Nephron progenitor cell (in vitro differentiated cells): ENCODE results near the gene BCO2.
"Not testable (repeated sequence)": the region's sequence is repeated elsewhere in the genome, so short reads cannot be mapped to it uniquely, and the experiment has no call there.

Experiments used
- DNase-seq: peaks from one replicate; pipeline ENCODE4 v3.0.0; 2021
- H3K27ac Mint-ChIP-seq: 2 replicates; pipeline ENCODE4 v1.8.0; 2021; ENCODE audit warnings: mild to moderate bottlenecking, moderate library complexity, mixed read lengths
- H3K27me3 Mint-ChIP-seq: 2 replicates; pipeline ENCODE4 v1.8.0; 2021; ENCODE audit warnings: mild to moderate bottlenecking, low read depth, mixed read lengths; ENCODE audit not compliant: poor library complexity
- H3K36me3 Mint-ChIP-seq: 2 replicates; pipeline ENCODE4 v1.8.0; 2021; ENCODE audit warnings: low read depth, mixed read lengths
- H3K4me1 Mint-ChIP-seq: 2 replicates; pipeline ENCODE4 v1.8.0; 2021; ENCODE audit warnings: mixed read lengths
- H3K4me3 Mint-ChIP-seq: 2 replicates; pipeline ENCODE4 v1.8.0; 2021; ENCODE audit warnings: mild to moderate bottlenecking, moderate library complexity, mixed read lengths
- H3K9me3 Mint-ChIP-seq: 2 replicates; pipeline ENCODE4 v1.8.0; 2021; ENCODE audit warnings: mild to moderate bottlenecking, moderate library complexity, mixed read lengths
- CTCF ChIP-seq: fragments of 200-600 bp; sonication (generic); IDR thresholded peaks from 2 replicates; pipeline ENCODE4 v1.5.0; 2021; ENCODE audit warnings: antibody characterized with exemption

The BCO2 gene

GRCh38 chr11:112179601-112180000 lies 4.3 kb downstream of the BCO2 start:
- TF ChIP-seq CTCF: no peak
- peaks cover 7% of the 10 kb centered on the region for H3K36me3 Mint-ChIP-seq
- H3K9me3 Mint-ChIP-seq: peaks cover 11% of the 10 kb centered on the region
- no peak for DNase-seq
- peaks cover 28% of the 10 kb centered on the region for H3K4me1 Mint-ChIP-seq
- H3K4me3 Mint-ChIP-seq: no peak overlapping the region
- H3K27ac Mint-ChIP-seq: no peak overlapping the region
- peaks cover 15% of the 10 kb centered on the region for H3K27me3 Mint-ChIP-seq

GRCh38 chr11:112182867-112183266 lies 7.6 kb downstream of the BCO2 start:
- Mint-ChIP-seq H3K4me3 (no peak overlapping the region), H3K9me3 (peaks cover 11% of the 10 kb centered on the region), H3K4me1 (peaks cover 7% of the 10 kb centered on the region), H3K27ac (no peak overlapping the region), H3K36me3 (peaks cover 7% of the 10 kb centered on the region), H3K27me3 (peaks cover 7% of the 10 kb centered on the region)
- no peak for TF ChIP-seq CTCF
- DNase-seq: no peak

GRCh38 chr11:112185883-112186282 lies 10.6 kb downstream of the BCO2 start:
- Mint-ChIP-seq H3K4me3 (no peak overlapping the region), H3K27me3 (peaks cover 16% of the 10 kb centered on the region), H3K9me3 (peaks cover 8% of the 10 kb centered on the region), H3K27ac (no peak overlapping the region), H3K36me3 (peaks cover 2% of the 10 kb centered on the region), H3K4me1 (peaks cover under 1% of the 10 kb centered on the region)
- no peak for DNase-seq
- no peak for TF ChIP-seq CTCF

- peaks cover 16% of the 10 kb centered on the region for H3K27me3 Mint-ChIP-seq
- H3K9me3 Mint-ChIP-seq: peaks cover 5% of the 10 kb centered on the region
- no peak for DNase-seq
- H3K4me3 Mint-ChIP-seq: no peak overlapping the region
- TF ChIP-seq CTCF: no peak
- H3K27ac Mint-ChIP-seq: no peak overlapping the region
- no peaks in the 10 kb centered on the region for H3K36me3 Mint-ChIP-seq
- H3K4me1 Mint-ChIP-seq: no peaks in the 10 kb centered on the region
These were observed 11.0 kb downstream of the BCO2 start for GRCh38 chr11:112186304-112186703.

GRCh38 chr11:112195113-112195512 lies 19.8 kb downstream of the BCO2 start:
- not testable (repeated sequence) for H3K9me3 Mint-ChIP-seq, H3K36me3 Mint-ChIP-seq, DNase-seq, H3K27ac Mint-ChIP-seq, H3K4me1 Mint-ChIP-seq, H3K4me3 Mint-ChIP-seq
- H3K27me3 Mint-ChIP-seq: peaks cover 41% of the 10 kb centered on the region

GRCh38 chr11:112195951-112196351 lies 20.6 kb downstream of the BCO2 start:
- Mint-ChIP-seq H3K27me3 (peaks cover 37% of the 10 kb centered on the region), H3K9me3 (no peaks in the 10 kb centered on the region), H3K36me3 (no peaks in the 10 kb centered on the region), H3K27ac (no peak overlapping the region), H3K4me1 (peaks cover 7% of the 10 kb centered on the region), H3K4me3 (peak overlapping the region; percentile 2)
- TF ChIP-seq CTCF: no peak
- no peak for DNase-seq
